Mucosa of descending colon (tissue), 3 donors: ENCODE measurements around the gene SH3TC2. TPM values are rescaled to one million over a fixed set of nuclear protein-coding genes. Genes with fewer than 3 reads are reported as not detected.

Experiments
- ATAC-seq: fragments of 200-7000 bp; cut with Tn5 transposase; one replicate; pipeline ENCODE4 v1.9.1; 2020; ENCODE audit warnings: mild to moderate bottlenecking, moderate library complexity
- DNase-seq, 3 donors: peaks; one replicate each; pipeline ENCODE4 v3.0.0-alpha.2; 2020
- H3K36me3 ChIP-seq: fragments of 200-600 bp; one replicate; pipeline ENCODE4 v1.8.0; 2021; ENCODE audit warnings: low read depth, mild to moderate bottlenecking
- H3K4me1 ChIP-seq: fragments of 200-600 bp; one replicate; pipeline ENCODE4 v1.8.0; 2021; ENCODE audit warnings: low read depth, mild to moderate bottlenecking
- H3K4me3 ChIP-seq: fragments of 200-600 bp; one replicate; pipeline ENCODE4 v1.8.0; 2021; ENCODE audit warnings: mild to moderate bottlenecking
- H3K9me3 ChIP-seq: fragments of 200-600 bp; one replicate; pipeline ENCODE4 v1.8.0; 2021; ENCODE audit warnings: mild to moderate bottlenecking
- intact Hi-C, 2 donors: fragments of 100-400 bp; cut with DNase I in 1 of 2; cut with micrococcal nuclease in 1 of 2; formaldehyde crosslinking; loops; one replicate each; pipeline versions ENCODE4 v1.11.0 to v1.11.1; 2022; cut with DNase I, micrococcal nuclease
- total RNA-seq, 3 donors: library from RNA; stranded (reverse); fragmentation: NEBNext Ultra II Directional in 2 of 3; extraction: Animal tissue kit (Norgen Biotek cat#: 25700) in 2 of 3; gene quantifications; one replicate each; pipeline versions ENCODE4 v1.2.1 to v1.2.4, GENCODE V29; 2021 to 2023
- TF ChIP-seq, protein P1 (sequence below): fragments of 200-600 bp; IDR thresholded peaks from one replicate; pipeline ENCODE4 v1.8.0; 2022; ENCODE audit warnings: antibody characterized with exemption, mild to moderate bottlenecking
- donor health status: DM: no; HTN: no; CAD: no; lungs with moderate emphysema.
- donor health status: DM: no; HTN: no; CAD: no.
- donor health status: DM: no; HTN: yes; CAD: no.

Gene SH3TC2
- total RNA-seq, 3 donors from 2014 or later = 1.3 to 3.9 (median 2.2) TPM

DNA sequence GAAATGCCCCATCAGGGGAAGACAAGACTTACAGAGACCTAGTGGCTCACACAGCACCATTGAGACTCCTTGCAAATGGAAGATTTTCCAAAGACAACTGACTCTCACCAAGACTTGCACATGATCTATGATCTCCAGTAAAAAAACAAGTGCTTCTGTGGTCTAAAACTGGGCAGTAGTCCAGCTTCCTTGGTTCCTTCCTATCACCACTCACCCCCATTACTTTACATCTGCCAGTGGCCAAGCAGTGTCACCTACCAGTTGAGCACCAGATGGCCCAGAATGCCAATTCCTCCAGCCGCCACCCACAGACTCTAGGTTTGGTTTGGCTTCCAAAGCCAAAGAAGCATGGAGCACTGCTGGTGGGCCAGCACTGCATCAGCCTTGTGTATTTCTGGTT is 47.7 kb downstream of the SH3TC2 start:
- no peak overlapping the region for H3K4me3 ChIP-seq
- no peak for ATAC-seq
- no peaks in the 10 kb centered on the region for H3K4me1 ChIP-seq

DNA sequence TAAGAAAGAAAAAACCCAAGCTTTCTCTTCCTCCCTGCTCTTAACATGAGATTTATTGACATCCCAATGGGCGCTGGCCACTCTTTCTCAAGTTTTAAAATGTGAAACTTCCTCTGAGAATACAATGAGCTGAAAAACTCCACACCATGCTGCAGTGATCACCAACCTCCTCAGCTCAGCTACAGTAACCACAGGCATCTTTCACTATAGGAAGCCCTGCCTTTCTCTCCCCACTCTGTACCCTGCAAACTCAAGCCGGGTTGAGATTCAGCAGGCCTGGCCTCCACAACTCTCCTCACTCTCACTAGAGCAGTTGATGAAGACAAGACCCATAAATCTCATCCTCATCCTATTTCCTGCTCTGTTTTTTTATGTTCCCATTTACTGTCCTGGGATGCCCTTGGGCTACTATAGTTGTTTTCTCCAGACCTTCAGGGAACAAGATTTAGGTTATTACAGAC is 48.3 kb downstream of the SH3TC2 start:
- no peaks in the 10 kb centered on the region for H3K4me1 ChIP-seq
- H3K4me3 ChIP-seq = no peak overlapping the region
- ATAC-seq (no peak), DNase-seq (no peak)
- intact Hi-C loops = no loop called here
- H3K36me3 ChIP-seq = no peaks in the 10 kb centered on the region
- TF ChIP-seq, protein P1, sequence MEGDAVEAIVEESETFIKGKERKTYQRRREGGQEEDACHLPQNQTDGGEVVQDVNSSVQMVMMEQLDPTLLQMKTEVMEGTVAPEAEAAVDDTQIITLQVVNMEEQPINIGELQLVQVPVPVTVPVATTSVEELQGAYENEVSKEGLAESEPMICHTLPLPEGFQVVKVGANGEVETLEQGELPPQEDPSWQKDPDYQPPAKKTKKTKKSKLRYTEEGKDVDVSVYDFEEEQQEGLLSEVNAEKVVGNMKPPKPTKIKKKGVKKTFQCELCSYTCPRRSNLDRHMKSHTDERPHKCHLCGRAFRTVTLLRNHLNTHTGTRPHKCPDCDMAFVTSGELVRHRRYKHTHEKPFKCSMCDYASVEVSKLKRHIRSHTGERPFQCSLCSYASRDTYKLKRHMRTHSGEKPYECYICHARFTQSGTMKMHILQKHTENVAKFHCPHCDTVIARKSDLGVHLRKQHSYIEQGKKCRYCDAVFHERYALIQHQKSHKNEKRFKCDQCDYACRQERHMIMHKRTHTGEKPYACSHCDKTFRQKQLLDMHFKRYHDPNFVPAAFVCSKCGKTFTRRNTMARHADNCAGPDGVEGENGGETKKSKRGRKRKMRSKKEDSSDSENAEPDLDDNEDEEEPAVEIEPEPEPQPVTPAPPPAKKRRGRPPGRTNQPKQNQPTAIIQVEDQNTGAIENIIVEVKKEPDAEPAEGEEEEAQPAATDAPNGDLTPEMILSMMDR = no peak
- H3K9me3 ChIP-seq = no peaks in the 10 kb centered on the region

More for the DNA sequence above, 47.7 kb downstream of the SH3TC2 start:
- TF ChIP-seq, protein P1 = no peak
- intact Hi-C loops = no loop called here
- H3K36me3 ChIP-seq = no peaks in the 10 kb centered on the region
- no peak for DNase-seq
- H3K9me3 ChIP-seq = no peaks in the 10 kb centered on the region

DNA sequence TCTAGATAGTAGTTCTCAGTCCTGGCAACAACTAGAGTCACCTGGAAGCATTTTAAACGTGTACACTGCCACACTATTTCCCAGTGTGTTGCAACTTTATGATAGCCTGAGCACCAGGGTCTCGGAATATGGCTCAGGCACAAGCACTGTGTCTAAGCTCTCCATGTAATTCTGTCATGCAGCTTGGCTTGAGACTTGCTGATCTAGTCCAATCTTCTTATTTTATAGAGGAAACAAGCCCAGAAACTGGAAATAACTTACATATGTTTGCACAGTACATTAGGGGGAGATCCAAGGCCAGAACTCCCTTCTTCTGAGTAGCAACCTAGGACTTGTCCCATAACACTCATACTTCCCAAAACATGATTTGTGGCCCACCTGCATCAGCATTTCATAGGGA is 49.1 kb downstream of the SH3TC2 start:
- TF ChIP-seq, protein P1 = no peak
- DNase-seq (no peak), ATAC-seq (no peak)
- Histone ChIP-seq H3K9me3 (no peaks in the 10 kb centered on the region), H3K4me3 (no peak overlapping the region), H3K36me3 (no peaks in the 10 kb centered on the region), H3K4me1 (no peaks in the 10 kb centered on the region)
- intact Hi-C loops = no loop called here

DNA sequence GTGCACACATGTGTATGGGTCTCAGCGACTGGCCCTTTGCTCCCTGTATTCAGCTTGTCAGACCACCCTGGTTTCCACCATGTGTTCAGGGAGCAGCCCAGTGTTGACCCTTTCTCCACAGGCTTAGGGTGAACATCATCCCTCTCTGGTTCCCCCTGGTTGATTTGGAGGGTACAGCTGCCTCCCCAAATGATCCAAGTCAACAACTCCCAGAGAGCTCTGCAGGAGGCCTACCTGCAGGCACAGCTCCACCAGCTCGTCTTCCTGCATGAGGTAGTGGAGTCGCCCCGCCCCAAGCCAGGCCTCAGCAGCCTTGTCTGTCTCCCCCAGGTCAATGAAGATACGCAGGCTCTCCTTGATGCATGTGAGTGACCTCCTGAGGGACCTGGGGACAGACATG is 50.5 kb downstream of the SH3TC2 start:
- intact Hi-C loops = no loop called here
- ATAC-seq (no peak), DNase-seq (no peak)
- Histone ChIP-seq H3K4me3 (no peak overlapping the region), H3K4me1 (no peaks in the 10 kb centered on the region), H3K36me3 (no peaks in the 10 kb centered on the region), H3K9me3 (no peaks in the 10 kb centered on the region)
- TF ChIP-seq, protein P1 = no peak

DNA sequence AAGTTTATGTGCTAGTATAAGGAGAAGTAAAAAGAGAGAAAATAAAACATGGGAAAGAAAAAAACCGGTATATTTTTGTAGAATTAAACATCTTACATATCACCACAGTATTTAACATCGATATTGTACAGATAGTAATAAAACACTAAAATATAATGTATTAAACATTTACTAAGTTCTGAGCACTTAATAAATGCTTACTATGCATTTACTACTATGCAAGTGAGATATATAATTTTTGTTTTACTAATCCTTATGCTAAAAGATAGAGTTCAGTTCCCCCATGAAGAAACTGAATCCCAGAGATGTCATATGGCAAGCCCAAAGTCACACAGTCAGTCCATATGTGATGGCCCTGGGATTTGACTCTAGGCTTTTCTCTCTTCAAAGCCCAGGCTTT is 51.1 kb downstream of the SH3TC2 start:
- no peak for ATAC-seq
- H3K36me3 ChIP-seq = no peaks in the 10 kb centered on the region

More for the DNA sequence above, 51.1 kb downstream of the SH3TC2 start:
- Histone ChIP-seq H3K9me3 (no peaks in the 10 kb centered on the region), H3K4me3 (no peak overlapping the region), H3K4me1 (no peaks in the 10 kb centered on the region)
- no peak for DNase-seq
- intact Hi-C loops = no loop called here
- TF ChIP-seq, protein P1 = no peak
